Osteoblast (primary cell): Measurements from ENCODE around the gene CDK15. TPM values are rescaled to one million over a fixed set of nuclear protein-coding genes. Genes with fewer than 3 reads are reported as not detected.
A peak's percentile ranks its signal among the peaks of the same experiment; 100 is the strongest.

ENCODE experiments used
- DNase-seq: peaks from one replicate; pipeline ENCODE4 v3.0.0; 2011; ENCODE audit warnings: low spot score, mixed read lengths; ENCODE audit not compliant: insufficient read length; ENCODE audit errors: missing footprints
- H2AFZ ChIP-seq: 2 replicates; pipeline ENCODE4 v1.6.0; 2011; ENCODE audit warnings: mild to moderate bottlenecking, low read length
- H3K27ac ChIP-seq: 2 replicates; pipeline ENCODE4 v1.5.1; 2011; ENCODE audit warnings: mild to moderate bottlenecking, low read depth, low read length, moderate library complexity
- H3K27me3 ChIP-seq: 2 replicates; pipeline ENCODE4 v1.6.0; 2012; ENCODE audit warnings: mild to moderate bottlenecking, control low read depth, inconsistent platforms, low read length, moderate library complexity; ENCODE audit not compliant: insufficient read depth
- H3K36me3 ChIP-seq: 2 replicates; pipeline ENCODE4 v1.5.1; 2011; ENCODE audit warnings: mild to moderate bottlenecking, low read length, control low read depth, moderate library complexity; ENCODE audit not compliant: insufficient read depth
- H3K4me1 ChIP-seq: 2 replicates; pipeline ENCODE4 v1.5.1; 2011; ENCODE audit warnings: mild to moderate bottlenecking, low read length, control low read depth, moderate library complexity; ENCODE audit not compliant: insufficient read depth
- H3K4me2 ChIP-seq: 2 replicates; pipeline ENCODE4 v1.6.0; 2011; ENCODE audit warnings: mild to moderate bottlenecking, low read length; ENCODE audit not compliant: insufficient read depth
- H3K4me3 ChIP-seq: fragments of 200-600 bp; sonication (generic); 3 replicates; pipeline ENCODE4 v1.5.1; 2012; ENCODE audit warnings: mild to moderate bottlenecking, low read length, inconsistent platforms; ENCODE audit not compliant: insufficient read depth
- H3K79me2 ChIP-seq: 2 replicates; pipeline ENCODE4 v1.6.0; 2012; ENCODE audit warnings: mild to moderate bottlenecking, low read length, control low read depth, inconsistent platforms; ENCODE audit not compliant: insufficient read depth
- H3K9me3 ChIP-seq: 2 replicates; pipeline ENCODE4 v1.5.1; 2011; ENCODE audit warnings: low read depth, low read length, control low read depth
- H4K20me1 ChIP-seq: 2 replicates; pipeline ENCODE4 v1.6.0; 2012; ENCODE audit warnings: mild to moderate bottlenecking, low read length, control low read depth; ENCODE audit not compliant: insufficient read depth
- total RNA-seq: library from RNA; depleted of rRNA; stranded (reverse); fragments of >200 nt; gene quantifications from 2 replicates; pipeline ENCODE4 v1.2.3, GENCODE V29; 2012
- TF ChIP-seq, protein P1 (sequence below): IDR thresholded peaks from 2 replicates; pipeline ENCODE4 v1.5.1; 2011; ENCODE audit warnings: mild to moderate bottlenecking, low read depth, low read length, moderate library complexity; ENCODE audit errors: extremely low read depth

The CDK15 gene
- total RNA-seq: 4.7 and 5.3 TPM in 2 replicates

DNA sequence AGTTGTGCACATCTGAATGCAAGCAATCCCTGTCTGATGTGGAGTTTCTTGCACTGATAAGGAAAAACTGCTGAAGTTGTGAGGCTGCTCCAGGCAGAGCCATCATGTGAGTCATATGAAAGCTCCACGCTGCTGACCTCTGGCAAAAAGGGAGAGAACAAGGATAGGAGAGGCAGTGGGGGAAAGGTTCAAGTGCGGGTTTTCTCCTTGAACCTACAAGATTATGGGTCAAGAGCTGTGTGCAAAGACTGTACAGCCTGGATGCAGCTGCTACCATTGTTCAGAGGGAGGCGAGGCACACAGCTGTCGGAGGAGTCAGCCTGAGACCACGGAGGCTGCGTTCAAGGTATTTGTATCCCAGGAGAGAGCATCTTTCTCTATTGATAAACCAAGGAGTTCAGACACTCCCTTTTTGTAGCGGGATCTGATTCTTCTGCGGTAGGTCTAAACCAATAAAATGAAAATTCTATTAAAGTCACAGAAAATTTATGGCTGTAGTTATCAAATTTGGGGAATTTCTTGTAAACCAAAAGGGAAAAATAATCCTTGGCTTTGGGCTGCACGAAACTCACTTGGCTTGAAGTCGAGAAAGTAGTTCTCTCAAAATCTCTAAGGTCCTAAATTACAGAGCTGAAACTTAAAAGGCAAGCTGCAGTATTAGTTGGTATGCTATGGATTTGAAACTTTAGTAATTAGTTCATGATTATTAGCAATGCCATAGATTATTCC lies at the start of gene CDK15:
TSS of gene CDK15 (plus strand) at position 96 of the 729 bp plus-strand sequence. CDS start at position 224, 128 bp downstream.
- Histone ChIP-seq H3K9me3 (no peaks in the 10 kb centered on the region), H3K4me2 (peak within 1 kb of the TSS; percentile 82), H3K4me3 (peak within 1 kb of the TSS; percentile 61), H3K27me3 (no peaks in the 10 kb centered on the region), H2AFZ (peak within 1 kb of the TSS; percentile 87), H4K20me1 (no peaks in the 10 kb centered on the region), H3K27ac (peak within 1 kb of the TSS; percentile 86), H3K36me3 (no peaks in the 10 kb centered on the region), H3K4me1 (peaks cover 28% of the 10 kb centered on the region), H3K79me2 (no peaks in the 10 kb centered on the region)
- TF ChIP-seq, protein P1, sequence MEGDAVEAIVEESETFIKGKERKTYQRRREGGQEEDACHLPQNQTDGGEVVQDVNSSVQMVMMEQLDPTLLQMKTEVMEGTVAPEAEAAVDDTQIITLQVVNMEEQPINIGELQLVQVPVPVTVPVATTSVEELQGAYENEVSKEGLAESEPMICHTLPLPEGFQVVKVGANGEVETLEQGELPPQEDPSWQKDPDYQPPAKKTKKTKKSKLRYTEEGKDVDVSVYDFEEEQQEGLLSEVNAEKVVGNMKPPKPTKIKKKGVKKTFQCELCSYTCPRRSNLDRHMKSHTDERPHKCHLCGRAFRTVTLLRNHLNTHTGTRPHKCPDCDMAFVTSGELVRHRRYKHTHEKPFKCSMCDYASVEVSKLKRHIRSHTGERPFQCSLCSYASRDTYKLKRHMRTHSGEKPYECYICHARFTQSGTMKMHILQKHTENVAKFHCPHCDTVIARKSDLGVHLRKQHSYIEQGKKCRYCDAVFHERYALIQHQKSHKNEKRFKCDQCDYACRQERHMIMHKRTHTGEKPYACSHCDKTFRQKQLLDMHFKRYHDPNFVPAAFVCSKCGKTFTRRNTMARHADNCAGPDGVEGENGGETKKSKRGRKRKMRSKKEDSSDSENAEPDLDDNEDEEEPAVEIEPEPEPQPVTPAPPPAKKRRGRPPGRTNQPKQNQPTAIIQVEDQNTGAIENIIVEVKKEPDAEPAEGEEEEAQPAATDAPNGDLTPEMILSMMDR: no peak
- peak; percentile 75 for DNase-seq

DNA sequence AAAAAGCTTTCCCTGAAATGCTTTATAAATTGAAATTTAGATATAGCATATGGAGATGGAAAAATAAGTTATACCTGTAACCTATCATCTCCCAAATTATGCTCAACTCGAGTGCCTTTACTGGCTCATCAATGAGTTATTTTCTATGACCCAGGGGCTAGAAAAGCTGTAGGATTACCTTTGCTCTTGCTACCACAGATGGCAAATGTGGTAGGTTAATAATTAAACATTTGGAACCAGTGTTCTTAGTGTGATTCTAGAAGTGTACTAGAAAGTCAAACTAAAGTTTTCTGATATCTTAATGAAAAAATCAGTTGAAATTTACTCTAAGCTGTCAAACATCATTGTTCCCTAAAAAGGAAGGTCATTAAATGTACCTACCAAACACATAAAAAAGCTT lies 48.1 kb upstream of the CDK15 start:
- H3K4me1 ChIP-seq: no peaks in the 10 kb centered on the region
- DNase-seq: no peak
- TF ChIP-seq, protein P1: no peak

DNA sequence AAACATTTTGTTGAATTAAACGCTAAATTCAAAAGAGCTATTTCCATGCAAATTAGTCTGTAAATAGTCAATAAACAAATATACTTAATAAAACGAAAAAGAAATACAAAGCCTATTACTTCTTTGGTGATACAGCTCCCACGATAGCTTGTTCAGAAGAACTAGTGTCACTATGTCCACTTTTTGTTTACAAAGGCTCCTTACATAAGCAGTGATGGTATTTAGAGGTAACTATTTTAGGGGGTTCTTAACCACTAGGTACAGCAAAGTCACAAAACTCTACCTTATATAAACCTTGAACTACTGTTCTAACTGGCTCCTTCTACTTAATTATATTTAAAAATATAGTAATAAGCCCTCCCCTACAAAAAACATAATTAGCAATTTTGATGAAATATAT lies 47.5 kb upstream of the CDK15 start:
- no peak overlapping the region for H3K27ac ChIP-seq
- H3K4me2 ChIP-seq: no peak overlapping the region
- no peak for DNase-seq
- no peaks in the 10 kb centered on the region for H3K9me3 ChIP-seq
- H3K36me3 ChIP-seq: peaks cover 63% of the 10 kb centered on the region
- H2AFZ ChIP-seq: no peak overlapping the region
- H3K4me1 ChIP-seq: no peaks in the 10 kb centered on the region
- TF ChIP-seq, protein P1: no peak
- no peaks in the 10 kb centered on the region for H3K27me3 ChIP-seq
- no peaks in the 10 kb centered on the region for H4K20me1 ChIP-seq
- peaks cover 15% of the 10 kb centered on the region for H3K79me2 ChIP-seq
- no peak overlapping the region for H3K4me3 ChIP-seq

More for the DNA sequence above, 48.1 kb upstream of the CDK15 start:
- H3K4me3 ChIP-seq: no peak overlapping the region
- no peak overlapping the region for H2AFZ ChIP-seq
- no peaks in the 10 kb centered on the region for H4K20me1 ChIP-seq
- H3K36me3 ChIP-seq: peaks cover 63% of the 10 kb centered on the region
- H3K27me3 ChIP-seq: no peaks in the 10 kb centered on the region
- H3K27ac ChIP-seq: no peak overlapping the region
- H3K4me2 ChIP-seq: no peak overlapping the region
- H3K79me2 ChIP-seq: peaks cover 14% of the 10 kb centered on the region
- H3K9me3 ChIP-seq: no peaks in the 10 kb centered on the region

DNA sequence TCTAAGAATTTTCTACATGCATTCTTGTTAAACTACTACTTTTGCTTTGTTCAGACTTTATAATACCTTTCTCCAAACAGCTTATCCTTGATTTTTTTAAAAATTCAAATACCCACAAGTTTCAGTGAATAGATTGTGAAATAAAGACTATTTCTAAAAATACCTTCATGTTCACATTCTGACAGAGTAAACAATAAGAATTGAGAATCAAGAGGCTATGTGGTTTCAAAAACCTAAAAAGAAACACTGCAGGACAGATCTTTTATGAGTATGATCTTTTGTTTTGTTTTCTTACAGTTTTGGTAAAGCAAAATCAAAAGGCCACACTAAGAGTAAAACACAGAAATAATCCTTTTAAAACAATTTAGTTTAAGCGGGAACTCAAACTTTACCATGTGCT lies 46.8 kb upstream of the CDK15 start:
- TF ChIP-seq, protein P1: no peak
- Histone ChIP-seq H3K79me2 (peaks cover 15% of the 10 kb centered on the region), H2AFZ (no peak overlapping the region), H3K36me3 (peaks cover 58% of the 10 kb centered on the region), H3K9me3 (no peaks in the 10 kb centered on the region), H3K4me2 (no peak overlapping the region), H3K4me1 (no peaks in the 10 kb centered on the region), H3K4me3 (no peak overlapping the region), H4K20me1 (no peaks in the 10 kb centered on the region), H3K27ac (no peak overlapping the region), H3K27me3 (no peaks in the 10 kb centered on the region)
- DNase-seq: no peak
